Measurements from ENCODE around the gene ESYT3. TPM values are rescaled to one million over a fixed set of nuclear protein-coding genes. Genes with fewer than 3 reads are reported as not detected.

The ESYT3 gene
- total RNA-seq, 1 experiment from 2014 or later, result 0.44 TPM

DNA sequence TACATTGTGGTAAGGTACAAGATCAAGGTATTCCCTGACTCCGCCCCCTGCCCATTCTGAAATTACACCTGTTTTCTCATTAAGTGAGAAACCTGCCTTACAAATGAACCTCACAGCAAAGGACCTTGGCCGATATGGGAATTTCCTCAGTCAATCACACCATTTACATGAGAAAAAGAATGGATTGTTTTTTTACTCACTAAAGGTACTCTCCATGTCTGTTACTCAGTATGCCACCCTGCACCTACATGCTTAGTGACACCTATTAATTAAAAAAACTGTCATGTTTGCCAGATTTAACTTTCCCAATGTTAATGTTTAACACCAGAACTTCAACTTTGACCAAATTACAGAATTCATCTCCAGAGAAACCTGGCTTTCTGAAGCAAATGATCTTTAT is 62.0 kb downstream of the ESYT3 start:
- Mint-ChIP-seq H3K4me3 (ENCODE audit: unreplicated experiment) (no peak overlapping the region), H3K9me3 (ENCODE audit: unreplicated experiment) (no peaks in the 10 kb centered on the region), H3K27me3 (ENCODE audit: insufficient read depth, unreplicated experiment) (no peaks in the 10 kb centered on the region), H3K27ac (ENCODE audit: low read depth, unreplicated experiment) (no peak overlapping the region), H3K36me3 (ENCODE audit: insufficient read depth, unreplicated experiment) (peaks cover 16% of the 10 kb centered on the region), H3K4me1 (ENCODE audit: insufficient read depth, unreplicated experiment) (peaks cover 16% of the 10 kb centered on the region)
- intact Hi-C loops (cut with micrococcal nuclease), result loop anchor here (10.0 kb wide), 1 partner anchor 338 kb away; the partner anchor contains the start of gene PIK3CB
- POLR2A ChIA-PET, result interaction anchor here (0.6 kb wide), 1 partner anchor 16 kb away, joined by 3 read pairs; no protein-coding TSS in a partner anchor
- TF ChIP-seq CTCF (IDR thresholded peaks at IDR 0.05; ENCODE audit: unreplicated experiment), result no peak
- CTCF ChIA-PET, result interaction anchor here (0.7 kb wide), 1 partner anchor 74 kb away, joined by 3 read pairs; no protein-coding TSS in a partner anchor
- DNase-seq (ENCODE audit: unreplicated experiment), result no peak
- no TSS peak for BruUV-seq (replicated peaks)

DNA sequence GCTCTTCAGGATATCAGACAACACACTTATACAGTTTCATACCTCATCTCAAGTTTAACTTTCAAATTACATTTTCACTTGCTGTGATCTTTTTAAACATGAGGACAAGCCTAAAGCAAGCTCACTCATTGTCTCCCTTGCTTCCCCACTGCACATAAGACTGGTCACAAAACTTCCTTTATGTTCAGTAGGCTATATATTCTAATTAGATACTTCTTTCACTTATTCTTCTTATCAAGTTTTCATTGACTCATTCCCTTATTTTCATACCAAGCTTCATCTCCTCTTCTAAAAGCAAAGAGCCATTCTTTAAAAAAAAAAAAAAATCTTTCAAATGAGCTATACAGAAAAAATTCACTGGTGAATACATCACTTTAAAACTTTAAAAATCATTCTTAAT is 62.6 kb downstream of the ESYT3 start:
- ChIA-PET CTCF (interaction anchor here (0.5 kb wide), 1 partner anchor 69 kb away, joined by 3 read pairs; no protein-coding TSS in a partner anchor), POLR2A (interaction anchor here (0.7 kb wide), 1 partner anchor 10 kb away, joined by 4 read pairs; no protein-coding TSS in a partner anchor)
- no peak for DNase-seq (ENCODE audit: unreplicated experiment)
- no peaks in the 10 kb centered on the region for H3K9me3 Mint-ChIP-seq (ENCODE audit: unreplicated experiment)
- no peak overlapping the region for H3K27ac Mint-ChIP-seq (ENCODE audit: low read depth, unreplicated experiment)
- H3K4me1 Mint-ChIP-seq (ENCODE audit: insufficient read depth, unreplicated experiment), result peaks cover 16% of the 10 kb centered on the region
- peaks cover 16% of the 10 kb centered on the region for H3K36me3 Mint-ChIP-seq (ENCODE audit: insufficient read depth, unreplicated experiment)
- intact Hi-C loops (cut with micrococcal nuclease), result loop anchor here (10.0 kb wide), 1 partner anchor 338 kb away; the partner anchor contains the start of gene PIK3CB
- H3K4me3 Mint-ChIP-seq (ENCODE audit: unreplicated experiment), result no peak overlapping the region
- no peaks in the 10 kb centered on the region for H3K27me3 Mint-ChIP-seq (ENCODE audit: insufficient read depth, unreplicated experiment)
- BruUV-seq (replicated peaks), result no TSS peak
- no peak for TF ChIP-seq CTCF (IDR thresholded peaks at IDR 0.05; ENCODE audit: unreplicated experiment)

GRCh38 chr3:138497851-138498250 is 63.4 kb downstream of the ESYT3 start:
- peaks cover 16% of the 10 kb centered on the region for H3K4me1 Mint-ChIP-seq (ENCODE audit: insufficient read depth, unreplicated experiment)
- intact Hi-C loops (cut with micrococcal nuclease), result loop anchor here (10.0 kb wide), 1 partner anchor 337 kb away; the partner anchor contains the start of gene PIK3CB
- no peak overlapping the region for H3K4me3 Mint-ChIP-seq (ENCODE audit: unreplicated experiment)
- peaks cover 16% of the 10 kb centered on the region for H3K36me3 Mint-ChIP-seq (ENCODE audit: insufficient read depth, unreplicated experiment)
- no peaks in the 10 kb centered on the region for H3K27me3 Mint-ChIP-seq (ENCODE audit: insufficient read depth, unreplicated experiment)
- H3K9me3 Mint-ChIP-seq (ENCODE audit: unreplicated experiment), result no peaks in the 10 kb centered on the region
- ChIA-PET POLR2A (no interaction called here), CTCF (interaction anchor here (0.7 to 1.3 kb wide), 3 partner anchors 56 to 214 kb away, joined by 3 to 4 read pairs (median 3); partner anchors contain the start of gene CEP70)
- no peak for DNase-seq (ENCODE audit: unreplicated experiment)
- no peak overlapping the region for H3K27ac Mint-ChIP-seq (ENCODE audit: low read depth, unreplicated experiment)
- no peak for TF ChIP-seq CTCF (IDR thresholded peaks at IDR 0.05; ENCODE audit: unreplicated experiment)
- no TSS peak for BruUV-seq (replicated peaks)

DNA sequence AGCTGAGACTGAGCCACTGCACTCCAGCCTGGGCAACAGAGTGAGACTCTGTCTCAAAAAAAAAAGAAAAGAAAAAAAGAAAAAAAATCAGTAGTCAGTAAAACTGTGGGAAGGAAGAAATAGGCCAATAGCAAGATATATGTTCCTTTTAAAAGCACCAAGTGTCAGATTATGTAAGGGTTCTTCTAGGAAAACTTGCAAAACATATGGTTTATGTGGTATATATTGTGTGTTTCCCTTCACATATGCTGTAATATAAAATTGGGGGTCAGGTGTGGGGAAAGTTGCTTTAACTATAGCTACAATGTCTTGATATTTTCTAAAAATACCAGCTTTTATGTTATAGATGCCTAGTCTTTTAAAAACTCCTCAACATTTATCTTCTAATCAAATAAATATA is 64.6 kb downstream of the ESYT3 start:
- intact Hi-C loops (cut with micrococcal nuclease), result loop anchor here (10.0 kb wide), 1 partner anchor 336 kb away; the partner anchor contains the start of gene PIK3CB
- Mint-ChIP-seq H3K4me1 (ENCODE audit: insufficient read depth, unreplicated experiment) (peaks cover 11% of the 10 kb centered on the region), H3K27ac (ENCODE audit: low read depth, unreplicated experiment) (no peak overlapping the region), H3K27me3 (ENCODE audit: insufficient read depth, unreplicated experiment) (no peaks in the 10 kb centered on the region), H3K9me3 (ENCODE audit: unreplicated experiment) (no peaks in the 10 kb centered on the region), H3K4me3 (ENCODE audit: unreplicated experiment) (no peak overlapping the region), H3K36me3 (ENCODE audit: insufficient read depth, unreplicated experiment) (peaks cover 16% of the 10 kb centered on the region)
- ChIA-PET POLR2A (interaction anchor here (0.9 kb wide), 1 partner anchor 9 kb away, joined by 3 read pairs; no protein-coding TSS in a partner anchor), CTCF (interaction anchor here (1.0 to 1.3 kb wide), 3 partner anchors 81 to 215 kb away, joined by 3 to 4 read pairs (median 3); partner anchors contain the start of gene CEP70)
- BruUV-seq (replicated peaks), result no TSS peak
- TF ChIP-seq CTCF (IDR thresholded peaks at IDR 0.05; ENCODE audit: unreplicated experiment), result no peak
- DNase-seq (ENCODE audit: unreplicated experiment), result no peak
